Measurements from ENCODE around the gene ITGB5.

ITGB5 gene

GRCh38 chr3:124747111-124747981, 139.8 kb downstream of the ITGB5 start:
- Histone ChIP-seq H2AFZ (ENCODE audit: low read length, unreplicated experiment) (no peak overlapping the region), H3K79me2 (ENCODE audit: control insufficient read depth, insufficient read depth, low read length, unreplicated experiment) (no peaks in the 10 kb centered on the region), H3K4me1 (ENCODE audit: control insufficient read depth, insufficient read depth, low read length, unreplicated experiment) (peaks cover 3% of the 10 kb centered on the region), H3K4me3 (ENCODE audit: low read depth, low read length) (no peak overlapping the region), H3K27ac (ENCODE audit: low read depth, low read length) (no peak overlapping the region), H3K36me3 (ENCODE audit: insufficient read depth, low read length) (peaks cover 15% of the 10 kb centered on the region), H3K27me3 (ENCODE audit: insufficient read depth, low read length) (no peaks in the 10 kb centered on the region)

- Histone ChIP-seq H3K4me3 (ENCODE audit: low read depth, low read length) (no peak overlapping the region), H3K79me2 (ENCODE audit: control insufficient read depth, insufficient read depth, low read length, unreplicated experiment) (no peaks in the 10 kb centered on the region), H3K27me3 (ENCODE audit: insufficient read depth, low read length) (no peaks in the 10 kb centered on the region), H3K36me3 (ENCODE audit: insufficient read depth, low read length) (peaks cover 19% of the 10 kb centered on the region), H2AFZ (ENCODE audit: low read length, unreplicated experiment) (no peak overlapping the region), H3K27ac (ENCODE audit: low read depth, low read length) (no peak overlapping the region), H3K4me1 (ENCODE audit: control insufficient read depth, insufficient read depth, low read length, unreplicated experiment) (peaks cover 3% of the 10 kb centered on the region)
Observed at GRCh38 chr3:124745756-124746155, 141.4 kb downstream of the ITGB5 start.

GRCh38 chr3:124741027-124741426, 146.1 kb downstream of the ITGB5 start:
- Histone ChIP-seq H3K27ac (ENCODE audit: low read depth, low read length) (no peak overlapping the region), H3K36me3 (ENCODE audit: insufficient read depth, low read length) (peaks cover 43% of the 10 kb centered on the region), H3K4me3 (ENCODE audit: low read depth, low read length) (no peak overlapping the region), H3K4me1 (ENCODE audit: control insufficient read depth, insufficient read depth, low read length, unreplicated experiment) (peaks cover 3% of the 10 kb centered on the region), H3K79me2 (ENCODE audit: control insufficient read depth, insufficient read depth, low read length, unreplicated experiment) (peaks cover 5% of the 10 kb centered on the region), H3K27me3 (ENCODE audit: insufficient read depth, low read length) (no peaks in the 10 kb centered on the region), H2AFZ (ENCODE audit: low read length, unreplicated experiment) (no peak overlapping the region)

GRCh38 chr3:124731760-124732159, 155.4 kb downstream of the ITGB5 start:
- H3K27me3 ChIP-seq (ENCODE audit: insufficient read depth, low read length), result no peaks in the 10 kb centered on the region
- H3K4me1 ChIP-seq (ENCODE audit: control insufficient read depth, insufficient read depth, low read length, unreplicated experiment), result peaks cover 21% of the 10 kb centered on the region
- peaks cover 52% of the 10 kb centered on the region for H3K79me2 ChIP-seq (ENCODE audit: control insufficient read depth, insufficient read depth, low read length, unreplicated experiment)
- H3K27ac ChIP-seq (ENCODE audit: low read depth, low read length), result no peak overlapping the region
- peaks cover 9% of the 10 kb centered on the region for H3K36me3 ChIP-seq (ENCODE audit: insufficient read depth, low read length)
- H3K4me3 ChIP-seq (ENCODE audit: low read depth, low read length), result peak overlapping the region; percentile 89
- H2AFZ ChIP-seq (ENCODE audit: low read length, unreplicated experiment), result no peak overlapping the region

- Histone ChIP-seq H3K4me3 (ENCODE audit: low read depth, low read length) (peak overlapping the region; percentile 89), H2AFZ (ENCODE audit: low read length, unreplicated experiment) (no peak overlapping the region), H3K27me3 (ENCODE audit: insufficient read depth, low read length) (no peaks in the 10 kb centered on the region), H3K4me1 (ENCODE audit: control insufficient read depth, insufficient read depth, low read length, unreplicated experiment) (peaks cover 21% of the 10 kb centered on the region), H3K79me2 (ENCODE audit: control insufficient read depth, insufficient read depth, low read length, unreplicated experiment) (peaks cover 52% of the 10 kb centered on the region), H3K27ac (ENCODE audit: low read depth, low read length) (no peak overlapping the region), H3K36me3 (ENCODE audit: insufficient read depth, low read length) (peaks cover 6% of the 10 kb centered on the region)
Observed at GRCh38 chr3:124730941-124731297, 156.2 kb downstream of the ITGB5 start.

- Histone ChIP-seq H3K79me2 (ENCODE audit: control insufficient read depth, insufficient read depth, low read length, unreplicated experiment) (peaks cover 47% of the 10 kb centered on the region), H3K36me3 (ENCODE audit: insufficient read depth, low read length) (peaks cover 4% of the 10 kb centered on the region), H3K4me3 (ENCODE audit: low read depth, low read length) (peak within 1 kb of the TSS; percentile 89), H3K4me1 (ENCODE audit: control insufficient read depth, insufficient read depth, low read length, unreplicated experiment) (peaks cover 21% of the 10 kb centered on the region), H3K27me3 (ENCODE audit: insufficient read depth, low read length) (peaks cover 2% of the 10 kb centered on the region; the same call in 1 of the 2 replicates), H3K27ac (ENCODE audit: low read depth, low read length) (peak within 1 kb of the TSS; percentile 19; the same call in 1 of the 2 replicates), H2AFZ (ENCODE audit: low read length, unreplicated experiment) (peak within 1 kb of the TSS; percentile 79)
Observed at GRCh38 chr3:124730129-124730940, 156.8 kb downstream of the ITGB5 start, which contains the start of gene UMPS. Gene UMPS, plus strand, starts transcription at chr3:124730452. Its CDS starts 20 bp downstream, at chr3:124730472.

- H3K36me3 ChIP-seq (ENCODE audit: insufficient read depth, low read length), result no peaks in the 10 kb centered on the region
- no peaks in the 10 kb centered on the region for H3K4me1 ChIP-seq (ENCODE audit: control insufficient read depth, insufficient read depth, low read length, unreplicated experiment)
- H2AFZ ChIP-seq (ENCODE audit: low read length, unreplicated experiment), result no peak overlapping the region
- H3K27me3 ChIP-seq (ENCODE audit: insufficient read depth, low read length), result peaks cover 17% of the 10 kb centered on the region
- H3K27ac ChIP-seq (ENCODE audit: low read depth, low read length), result no peak overlapping the region
- no peak overlapping the region for H3K4me3 ChIP-seq (ENCODE audit: low read depth, low read length)
- no peaks in the 10 kb centered on the region for H3K79me2 ChIP-seq (ENCODE audit: control insufficient read depth, insufficient read depth, low read length, unreplicated experiment)
Observed at GRCh38 chr3:124722589-124722988, 164.6 kb downstream of the ITGB5 start.

- H3K27ac ChIP-seq (ENCODE audit: low read depth, low read length), result no peak overlapping the region
- peaks cover 11% of the 10 kb centered on the region; the same call in 1 of the 2 replicates for H3K27me3 ChIP-seq (ENCODE audit: insufficient read depth, low read length)
- no peaks in the 10 kb centered on the region for H3K79me2 ChIP-seq (ENCODE audit: control insufficient read depth, insufficient read depth, low read length, unreplicated experiment)
Observed at GRCh38 chr3:124714223-124714853, 172.8 kb downstream of the ITGB5 start.

More at GRCh38 chr3:124714223-124714853, 172.8 kb downstream of the ITGB5 start:
- no peaks in the 10 kb centered on the region for H3K4me1 ChIP-seq (ENCODE audit: control insufficient read depth, insufficient read depth, low read length, unreplicated experiment)
- no peak overlapping the region for H2AFZ ChIP-seq (ENCODE audit: low read length, unreplicated experiment)
- H3K36me3 ChIP-seq (ENCODE audit: insufficient read depth, low read length), result no peaks in the 10 kb centered on the region
- H3K4me3 ChIP-seq (ENCODE audit: low read depth, low read length), result no peak overlapping the region
